Testis (tissue), 3 donors: Measurements from ENCODE around the gene YTHDF1. TPM values are rescaled to one million over a fixed set of nuclear protein-coding genes. Genes with fewer than 3 reads are reported as not detected.

ENCODE experiments used
- DNase-seq: peaks from one replicate; pipeline ENCODE4 v3.0.0-alpha.2; 2019
- H3K27ac ChIP-seq, 2 donors: fragments of 200-600 bp; sonication (generic); one replicate each; pipeline ENCODE4 v1.5.1; 2019
- H3K27me3 ChIP-seq: fragments of 200-600 bp; sonication (generic); one replicate; pipeline ENCODE4 v1.5.1; 2019
- H3K36me3 ChIP-seq: fragments of 200-600 bp; sonication (generic); one replicate; pipeline ENCODE4 v1.5.1; 2017; ENCODE audit warnings: low read depth; ENCODE audit errors: missing control alignments
- H3K4me1 ChIP-seq: fragments of 200-600 bp; sonication (generic); one replicate; pipeline ENCODE4 v1.5.1; 2019
- H3K4me3 ChIP-seq, 2 donors: fragments of 200-600 bp; sonication (generic); one replicate each; pipeline ENCODE4 v1.5.1; 2017 to 2019
- H3K9me3 ChIP-seq: fragments of 200-600 bp; sonication (generic); one replicate; pipeline ENCODE4 v1.5.1; 2017
- CTCF ChIP-seq, 3 experiments: fragments of 450-650 bp in 2 of 3; fragments of 200-600 bp in 1 of 3; sonication (generic) in 1 of 3; IDR thresholded peaks; one replicate each; pipeline ENCODE4 v1.5.1; 2016 to 2019; ENCODE audit warnings: antibody characterized with exemption in 3 of 3, mild to moderate bottlenecking in 2 of 3, moderate library complexity in 1 of 3
- POLR2A ChIP-seq: fragments of 450-650 bp; IDR thresholded peaks from one replicate; pipeline ENCODE4 v1.6.1; 2017; ENCODE audit warnings: antibody characterized with exemption, mild to moderate bottlenecking, moderate library complexity
- WGBS, 2 donors: methylation state at CpG; one replicate each; pipeline ENCODE4 v1.1.5; 2018; 5-methylcytosine and 5-hydroxymethylcytosine counted together
- intact Hi-C: fragments of 100-400 bp; cut with DNase I; formaldehyde crosslinking; loops from one replicate; pipeline ENCODE4 v1.15.1; 2023; ENCODE audit warnings: low total_unique reads
- polyA plus RNA-seq: library from polyadenylated mRNA; stranded (reverse); fragments of 350-450 nt; fragmentation: Illumina TruSeq; extraction: RNeasy Lipid Tissue Mini Kit (QIAGEN cat#74804); gene quantifications from one replicate; pipeline ENCODE4 v1.2.3, GENCODE V29; 2014; ENCODE audit warnings: low read depth, low replicate concordance; ENCODE audit not compliant: insufficient read depth
- total RNA-seq, 2 donors: library from RNA; depleted of rRNA; stranded (reverse); fragments of >200 nt; gene quantifications; one replicate each; pipeline ENCODE4 v1.2.3, GENCODE V29; 2016

The YTHDF1 gene
- total and polyA plus RNA-seq, 3 donors from 2014 or later: 37.2 to 56.9 (median 55.7) TPM

GRCh38 chr20:63210011-63210605 lies 5.8 kb downstream of the YTHDF1 start:
- DNase-seq: no peak
- WGBS, 2 donors: 76 to 85% methylated on average over 11 of the region's 11 CpGs
- Histone ChIP-seq H3K36me3 (no peaks in the 10 kb centered on the region), H3K4me1 (peaks cover 16% of the 10 kb centered on the region), H3K27ac (no peak overlapping the region), H3K9me3 (no peaks in the 10 kb centered on the region), H3K4me3 (no peak overlapping the region), H3K27me3 (no peaks in the 10 kb centered on the region)
- no peak for TF ChIP-seq CTCF (IDR thresholded peaks at IDR 0.05)
- TF ChIP-seq POLR2A: no peak
- intact Hi-C loops: no loop called here

GRCh38 chr20:63208346-63208909 lies 7.5 kb downstream of the YTHDF1 start:
- 70 to 87% methylated on average over 5 to 6 of the region's 6 CpGs for WGBS, 2 donors
- TF ChIP-seq CTCF (IDR thresholded peaks at IDR 0.05) (no peak), POLR2A (no peak)
- intact Hi-C loops: no loop called here
- H3K27me3 ChIP-seq: no peaks in the 10 kb centered on the region
- H3K36me3 ChIP-seq: no peaks in the 10 kb centered on the region
- H3K9me3 ChIP-seq: no peaks in the 10 kb centered on the region
- no peak for DNase-seq
- no peak overlapping the region for H3K4me3 ChIP-seq
- H3K27ac ChIP-seq: no peak overlapping the region
- peaks cover 7% of the 10 kb centered on the region for H3K4me1 ChIP-seq

GRCh38 chr20:63206878-63207277 lies 9.1 kb downstream of the YTHDF1 start:
- no peak overlapping the region for H3K27ac ChIP-seq
- peak; percentile 50 for DNase-seq
- WGBS, 2 donors: 61 to 62% methylated on average over 11 of the region's 11 CpGs
- H3K4me3 ChIP-seq: no peak overlapping the region
- TF ChIP-seq POLR2A (no peak), CTCF (IDR thresholded peaks at IDR 0.05) (no peak)
- H3K4me1 ChIP-seq: peaks cover 7% of the 10 kb centered on the region
- no peaks in the 10 kb centered on the region for H3K9me3 ChIP-seq
- intact Hi-C loops: no loop called here
- no peaks in the 10 kb centered on the region for H3K27me3 ChIP-seq
- H3K36me3 ChIP-seq: no peaks in the 10 kb centered on the region

DNA sequence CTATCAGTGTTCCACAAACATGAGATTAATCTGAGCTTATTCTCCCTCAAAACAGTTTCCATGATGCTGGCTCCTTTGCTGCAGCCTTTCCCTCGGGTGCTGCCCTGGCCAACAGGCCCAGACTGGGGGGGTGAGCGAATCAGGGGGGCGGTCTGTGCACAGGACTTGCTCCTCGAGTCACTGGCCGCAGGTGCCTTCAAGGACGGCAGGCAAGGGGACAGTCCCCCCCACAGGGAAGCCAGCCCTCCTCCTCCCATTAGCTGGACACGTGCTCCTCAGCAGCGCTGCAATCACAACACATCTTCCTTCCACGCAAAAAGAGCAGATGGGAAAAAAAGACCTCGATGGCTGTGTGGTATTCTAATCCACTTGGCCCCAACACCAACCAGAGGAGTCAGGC lies 10.0 kb downstream of the YTHDF1 start:
- DNase-seq: no peak
- intact Hi-C loops: no loop called here
- TF ChIP-seq CTCF (IDR thresholded peaks at IDR 0.05): no peak
- TF ChIP-seq POLR2A: no peak
- H3K36me3 ChIP-seq: no peaks in the 10 kb centered on the region
- no peaks in the 10 kb centered on the region for H3K9me3 ChIP-seq
- no peaks in the 10 kb centered on the region for H3K27me3 ChIP-seq
- 83 to 86% methylated on average over 8 to 10 of the region's 10 CpGs for WGBS, 2 donors
- H3K4me1 ChIP-seq: peaks cover 7% of the 10 kb centered on the region
- H3K27ac ChIP-seq: no peak overlapping the region
- H3K4me3 ChIP-seq: no peak overlapping the region

DNA sequence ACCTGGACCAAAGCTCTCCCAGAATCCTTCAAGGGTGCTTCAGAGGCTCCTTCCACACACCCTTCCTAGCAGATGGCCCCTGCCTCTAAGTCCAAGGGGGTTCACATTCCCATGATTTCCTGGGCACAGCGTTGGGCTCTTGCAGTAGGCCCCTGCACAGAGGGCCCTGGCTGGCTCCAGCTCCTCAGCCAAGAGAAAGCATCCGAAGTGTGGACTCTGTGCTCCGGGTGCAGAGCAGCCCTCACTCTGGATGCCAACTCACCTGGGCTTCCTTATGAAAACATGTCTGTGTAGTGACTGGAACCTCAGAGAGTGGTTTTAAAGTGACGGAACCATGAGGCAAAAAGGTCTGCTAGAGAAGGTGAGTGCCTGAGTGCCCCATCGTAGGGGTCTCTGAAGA lies 11.6 kb downstream of the YTHDF1 start:
- no peaks in the 10 kb centered on the region for H3K27me3 ChIP-seq
- TF ChIP-seq POLR2A: no peak
- TF ChIP-seq CTCF (IDR thresholded peaks at IDR 0.05): no peak
- H3K9me3 ChIP-seq: no peaks in the 10 kb centered on the region
- H3K4me3 ChIP-seq: no peak overlapping the region
- H3K4me1 ChIP-seq: peaks cover 7% of the 10 kb centered on the region
- WGBS, 2 donors: 80 to 91% methylated on average over 1 to 5 of the region's 5 CpGs
- DNase-seq: no peak
- H3K36me3 ChIP-seq: no peaks in the 10 kb centered on the region
- no peak overlapping the region for H3K27ac ChIP-seq
- intact Hi-C loops: no loop called here
